Type B pancreatic cell (in vitro differentiated cells): ENCODE measurements around the gene MB. TPM values are rescaled to one million over a fixed set of nuclear protein-coding genes. Genes with fewer than 3 reads are reported as not detected.

Experiments
- DNase-seq: peaks from one replicate; pipeline ENCODE4 v3.0.0; 2021; ENCODE audit warnings: mixed read lengths; ENCODE audit not compliant: unreplicated experiment; ENCODE audit errors: extremely low spot score
- H3K27ac Mint-ChIP-seq: 2 replicates; pipeline ENCODE4 v1.8.0; 2021; ENCODE audit warnings: mild to moderate bottlenecking, mixed read lengths
- H3K27me3 Mint-ChIP-seq: 2 replicates; pipeline ENCODE4 v1.8.0; 2021; ENCODE audit warnings: mixed read lengths
- H3K36me3 Mint-ChIP-seq: 2 replicates; pipeline ENCODE4 v1.8.0; 2021; ENCODE audit warnings: mixed read lengths
- H3K4me1 Mint-ChIP-seq: one replicate; pipeline ENCODE4 v1.8.0; 2021; ENCODE audit warnings: mixed read lengths; ENCODE audit not compliant: unreplicated experiment
- H3K4me3 Mint-ChIP-seq: 2 replicates; pipeline ENCODE4 v1.8.0; 2021; ENCODE audit warnings: mild to moderate bottlenecking, mixed read lengths
- H3K9me3 Mint-ChIP-seq: 2 replicates; pipeline ENCODE4 v1.8.0; 2021; ENCODE audit warnings: mixed read lengths
- total RNA-seq: library from RNA; stranded (reverse); gene quantifications from 2 replicates; pipeline ENCODE4 v1.2.1, GENCODE V29; 2021; ENCODE audit warnings: low replicate concordance
- TF ChIP-seq, protein P1 (sequence below): fragments of 200-600 bp; sonication (generic); conservative IDR thresholded peaks from 2 replicates; pipeline ENCODE4 v1.5.0; 2021; ENCODE audit warnings: antibody characterized with exemption, mild to moderate bottlenecking

The MB gene
- total RNA-seq, 1 donor from 2014 or later: 0.48 TPM

DNA sequence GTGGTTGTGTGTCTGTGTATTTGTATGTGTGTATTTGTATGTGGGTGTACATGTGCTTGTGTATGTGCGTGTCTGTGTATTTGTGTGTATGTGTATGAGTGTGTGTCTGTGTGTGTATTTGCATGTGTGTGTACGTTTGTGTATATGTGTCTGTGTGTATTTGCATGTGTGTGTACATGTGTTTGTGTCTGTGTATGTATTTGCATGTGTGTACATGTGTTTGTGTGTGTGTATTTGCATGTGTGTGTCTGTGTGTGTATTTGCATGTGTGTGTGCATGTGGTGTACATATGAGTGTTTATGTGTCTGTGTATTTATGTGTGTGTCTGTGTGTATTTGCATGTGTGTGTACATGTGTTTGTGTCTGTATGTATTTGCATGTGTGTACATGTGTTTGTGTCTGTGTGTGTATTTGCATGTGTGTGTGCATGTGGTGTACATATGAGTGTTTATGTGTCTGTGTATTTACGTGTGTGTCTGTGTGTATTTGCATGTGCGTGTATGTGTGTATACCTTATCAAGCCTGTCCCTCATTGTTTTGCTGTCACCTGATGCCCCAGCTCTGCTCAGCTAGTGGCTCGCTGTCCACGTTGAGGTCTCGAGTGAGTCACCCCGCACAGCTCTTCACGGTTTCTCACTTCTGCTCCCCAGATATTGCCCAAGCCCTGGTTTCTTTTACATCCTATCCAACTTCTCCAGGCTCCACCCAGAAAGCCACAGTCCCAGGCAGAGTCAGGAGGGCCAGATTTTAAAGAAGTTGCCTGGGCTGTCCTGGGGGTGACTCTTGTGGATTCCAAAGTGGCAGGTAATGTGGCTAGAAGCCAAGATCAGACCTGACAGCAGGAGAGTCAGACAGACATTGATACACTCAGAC lies 15.2 kb downstream of the MB start:
- no peak overlapping the region for H3K27ac Mint-ChIP-seq
- no peaks in the 10 kb centered on the region for H3K36me3 Mint-ChIP-seq
- DNase-seq: no peak
- TF ChIP-seq, protein P1, sequence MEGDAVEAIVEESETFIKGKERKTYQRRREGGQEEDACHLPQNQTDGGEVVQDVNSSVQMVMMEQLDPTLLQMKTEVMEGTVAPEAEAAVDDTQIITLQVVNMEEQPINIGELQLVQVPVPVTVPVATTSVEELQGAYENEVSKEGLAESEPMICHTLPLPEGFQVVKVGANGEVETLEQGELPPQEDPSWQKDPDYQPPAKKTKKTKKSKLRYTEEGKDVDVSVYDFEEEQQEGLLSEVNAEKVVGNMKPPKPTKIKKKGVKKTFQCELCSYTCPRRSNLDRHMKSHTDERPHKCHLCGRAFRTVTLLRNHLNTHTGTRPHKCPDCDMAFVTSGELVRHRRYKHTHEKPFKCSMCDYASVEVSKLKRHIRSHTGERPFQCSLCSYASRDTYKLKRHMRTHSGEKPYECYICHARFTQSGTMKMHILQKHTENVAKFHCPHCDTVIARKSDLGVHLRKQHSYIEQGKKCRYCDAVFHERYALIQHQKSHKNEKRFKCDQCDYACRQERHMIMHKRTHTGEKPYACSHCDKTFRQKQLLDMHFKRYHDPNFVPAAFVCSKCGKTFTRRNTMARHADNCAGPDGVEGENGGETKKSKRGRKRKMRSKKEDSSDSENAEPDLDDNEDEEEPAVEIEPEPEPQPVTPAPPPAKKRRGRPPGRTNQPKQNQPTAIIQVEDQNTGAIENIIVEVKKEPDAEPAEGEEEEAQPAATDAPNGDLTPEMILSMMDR: no peak
- H3K4me3 Mint-ChIP-seq: no peak overlapping the region
- no peaks in the 10 kb centered on the region for H3K9me3 Mint-ChIP-seq
- peaks cover 5% of the 10 kb centered on the region for H3K27me3 Mint-ChIP-seq
- H3K4me1 Mint-ChIP-seq: peaks cover 5% of the 10 kb centered on the region

DNA sequence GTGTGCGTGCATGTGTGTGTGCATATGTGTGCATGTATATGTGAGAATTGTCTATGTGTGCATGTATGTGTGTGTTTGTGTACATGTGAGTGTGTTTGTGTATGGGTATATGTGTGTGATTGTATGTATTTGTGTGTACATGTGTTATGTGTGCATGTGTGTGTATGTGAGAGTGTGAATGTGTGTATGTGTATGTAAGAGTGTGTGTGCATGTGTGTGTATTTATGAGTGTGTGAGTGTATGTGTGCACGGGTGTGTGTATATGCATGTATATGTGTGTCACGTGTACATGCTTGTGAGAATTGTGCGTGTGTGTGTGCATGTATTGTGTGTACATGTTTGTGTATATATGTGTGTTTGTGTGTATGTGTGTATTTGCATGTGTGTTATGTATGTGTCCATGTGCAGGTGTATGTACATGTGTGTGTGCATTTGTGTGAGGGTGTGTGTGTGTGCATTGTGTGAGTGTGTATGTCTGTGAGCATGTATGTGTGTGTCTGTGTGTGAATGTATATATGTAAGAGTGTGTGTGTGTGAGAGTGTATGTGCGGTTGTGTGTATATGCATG lies 16.0 kb downstream of the MB start:
- TF ChIP-seq, protein P1: no peak
- Mint-ChIP-seq H3K9me3 (no peaks in the 10 kb centered on the region), H3K27ac (no peak overlapping the region), H3K27me3 (no peaks in the 10 kb centered on the region), H3K4me3 (no peak overlapping the region), H3K36me3 (no peaks in the 10 kb centered on the region), H3K4me1 (peaks cover 5% of the 10 kb centered on the region)
- no peak for DNase-seq

DNA sequence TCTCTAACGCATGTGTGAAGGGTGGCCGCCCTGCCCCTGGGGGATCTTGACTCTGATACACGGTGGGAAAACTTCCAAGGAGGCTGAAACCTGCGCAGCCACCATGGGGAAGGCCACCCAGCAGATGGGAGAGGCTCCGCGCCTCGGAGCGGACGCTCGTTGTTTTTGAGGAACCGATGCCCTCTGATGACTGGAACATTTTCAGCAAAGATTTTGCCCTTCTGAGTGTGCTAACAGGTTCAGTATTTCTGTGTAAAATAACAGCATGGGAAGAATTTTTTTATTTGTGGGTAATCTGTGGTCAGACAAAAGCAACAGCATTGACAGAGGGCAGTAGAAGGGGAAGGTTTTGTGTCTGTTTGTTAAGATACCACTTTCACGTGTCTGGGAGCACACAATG lies 16.7 kb downstream of the MB start:
- DNase-seq: no peak
- TF ChIP-seq, protein P1: no peak
- H3K27ac Mint-ChIP-seq: no peak overlapping the region
- H3K36me3 Mint-ChIP-seq: no peaks in the 10 kb centered on the region
- H3K27me3 Mint-ChIP-seq: no peaks in the 10 kb centered on the region
- peaks cover 5% of the 10 kb centered on the region for H3K4me1 Mint-ChIP-seq
- no peak overlapping the region for H3K4me3 Mint-ChIP-seq
- no peaks in the 10 kb centered on the region for H3K9me3 Mint-ChIP-seq

DNA sequence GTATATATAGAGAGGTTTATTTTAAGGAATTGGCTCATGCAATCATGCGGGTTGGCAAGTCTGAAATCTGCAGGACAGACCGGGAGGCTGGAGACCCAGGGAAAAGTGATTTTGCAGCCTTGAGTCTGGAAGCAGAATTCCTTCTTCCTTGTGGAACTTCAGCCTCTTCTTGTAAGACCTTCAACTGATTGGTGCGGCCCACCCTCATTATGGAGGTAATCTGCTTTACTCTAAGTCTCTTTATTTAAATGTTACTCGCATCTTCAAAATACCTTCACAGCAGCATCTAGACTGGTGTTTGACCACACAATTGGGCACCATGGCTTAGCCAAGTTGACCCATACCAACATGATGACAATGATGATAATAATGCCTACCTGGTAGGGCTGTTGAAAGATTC lies 17.8 kb downstream of the MB start:
- TF ChIP-seq, protein P1: no peak

DNA sequence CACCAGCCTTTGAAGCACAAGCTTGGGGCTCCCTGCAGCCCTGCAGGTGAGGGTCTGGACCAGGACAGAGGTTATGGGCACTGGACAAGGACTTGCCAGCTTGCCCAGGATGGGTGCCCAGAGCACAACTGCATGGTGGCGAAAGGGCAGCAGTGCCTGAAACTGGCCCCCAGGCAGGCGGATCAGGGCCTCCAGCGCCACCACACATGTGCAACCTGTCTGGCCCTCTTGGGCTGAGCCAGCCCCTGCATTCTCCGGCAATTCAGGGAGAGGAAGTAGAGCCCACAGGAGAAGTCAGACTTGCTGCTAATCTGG lies 18.8 kb downstream of the MB start:
- Mint-ChIP-seq H3K27ac (no peak overlapping the region), H3K9me3 (no peaks in the 10 kb centered on the region), H3K36me3 (no peaks in the 10 kb centered on the region), H3K4me3 (no peak overlapping the region), H3K27me3 (no peaks in the 10 kb centered on the region), H3K4me1 (no peaks in the 10 kb centered on the region)
- TF ChIP-seq, protein P1: no peak
- no peak for DNase-seq

More for the DNA sequence above, 17.8 kb downstream of the MB start:
- Mint-ChIP-seq H3K4me1 (peaks cover 2% of the 10 kb centered on the region), H3K27ac (no peak overlapping the region), H3K36me3 (no peaks in the 10 kb centered on the region), H3K4me3 (no peak overlapping the region), H3K9me3 (no peaks in the 10 kb centered on the region), H3K27me3 (no peaks in the 10 kb centered on the region)
- DNase-seq: no peak
